ENCODE measurements around the gene SLC8A1. TPM values are rescaled to one million over a fixed set of nuclear protein-coding genes. Genes with fewer than 3 reads are reported as not detected.

The SLC8A1 gene
- total and polyA plus RNA-seq, 2 donors, result 0.46 to 20.4 TPM

GRCh38 chr2:40279482-40279881, 172.4 kb downstream of the SLC8A1 start:
- H3K9me3 ChIP-seq (ENCODE audit: control insufficient read depth in 2 of 2, insufficient read depth in 1 of 2, low read length in 1 of 2), result no peaks in the 10 kb centered on the region
- no peaks in the 10 kb centered on the region for H3K27me3 ChIP-seq (ENCODE audit: control insufficient read depth in 2 of 2, insufficient read depth in 1 of 2, low read length in 1 of 2)
- DNase-seq (ENCODE audit: low read depth in 6 of 9, low spot score in 9 of 9), result no peak
- H3K27ac ChIP-seq (ENCODE audit: low read depth in 1 of 2, low read length in 1 of 2), result no peak overlapping the region
- H3K36me3 ChIP-seq (ENCODE audit: control insufficient read depth in 2 of 2, insufficient read depth in 2 of 2, low read length in 1 of 2), result no peaks in the 10 kb centered on the region
- no peak overlapping the region for H3K4me3 ChIP-seq (ENCODE audit: low read length in 2 of 2)
- 98% methylated on average over 2 of the region's 2 CpGs for WGBS
- no peaks in the 10 kb centered on the region for H3K4me1 ChIP-seq (ENCODE audit: control insufficient read depth in 2 of 2, insufficient read depth in 2 of 2, low read length in 2 of 2)

- Histone ChIP-seq H3K9me3 (ENCODE audit: control insufficient read depth in 2 of 2, insufficient read depth in 1 of 2, low read length in 1 of 2) (no peaks in the 10 kb centered on the region), H3K36me3 (ENCODE audit: control insufficient read depth in 2 of 2, insufficient read depth in 2 of 2, low read length in 1 of 2) (no peaks in the 10 kb centered on the region), H3K4me1 (ENCODE audit: control insufficient read depth in 2 of 2, insufficient read depth in 2 of 2, low read length in 2 of 2) (no peaks in the 10 kb centered on the region), H3K4me3 (ENCODE audit: low read length in 2 of 2) (no peak overlapping the region), H3K27ac (ENCODE audit: low read depth in 1 of 2, low read length in 1 of 2) (no peak overlapping the region), H3K27me3 (ENCODE audit: control insufficient read depth in 2 of 2, insufficient read depth in 1 of 2, low read length in 1 of 2) (no peaks in the 10 kb centered on the region)
- DNase-seq (ENCODE audit: low read depth in 6 of 9, low spot score in 9 of 9), result no peak
- WGBS, result 97% methylated on average over 2 of the region's 2 CpGs
Measured at GRCh38 chr2:40279001-40279400, 172.9 kb downstream of the SLC8A1 start.

DNA sequence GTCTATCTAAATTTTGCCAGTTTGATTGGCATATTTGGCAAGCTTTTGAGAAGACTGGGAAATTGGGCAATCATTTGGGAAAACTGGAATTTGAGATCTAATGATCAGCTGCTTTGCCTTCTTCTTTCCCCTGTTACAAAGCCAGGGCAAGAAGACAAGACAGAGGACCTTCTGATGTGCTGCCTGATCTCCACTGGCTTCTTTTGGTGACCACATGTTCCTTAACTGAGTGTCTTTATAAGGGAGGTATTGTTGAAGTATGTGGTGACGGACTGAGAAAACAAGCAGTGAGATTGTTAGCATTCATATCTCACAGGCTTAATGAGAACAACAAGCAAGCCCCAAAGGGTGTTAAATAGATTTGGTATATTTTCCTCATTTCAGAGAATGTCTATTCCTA, 175.8 kb downstream of the SLC8A1 start:
- no peaks in the 10 kb centered on the region for H3K9me3 ChIP-seq (ENCODE audit: control insufficient read depth in 2 of 2, insufficient read depth in 1 of 2, low read length in 1 of 2)
- peaks cover 0 to 3% of the 10 kb centered on the region in 2 donors for H3K4me1 ChIP-seq (ENCODE audit: control insufficient read depth in 2 of 2, insufficient read depth in 2 of 2, low read length in 2 of 2)
- WGBS, result 98% methylated on average over 1 of the region's 1 CpG
- no peak for DNase-seq (ENCODE audit: low read depth in 6 of 9, low spot score in 9 of 9)
- H3K27me3 ChIP-seq (ENCODE audit: control insufficient read depth in 2 of 2, insufficient read depth in 1 of 2, low read length in 1 of 2), result no peaks in the 10 kb centered on the region
- H3K36me3 ChIP-seq (ENCODE audit: control insufficient read depth in 2 of 2, insufficient read depth in 2 of 2, low read length in 1 of 2), result no peaks in the 10 kb centered on the region
- H3K27ac ChIP-seq (ENCODE audit: low read depth in 1 of 2, low read length in 1 of 2), result no peak overlapping the region
- H3K4me3 ChIP-seq (ENCODE audit: low read length in 2 of 2), result no peak overlapping the region

- no peak overlapping the region for H3K27ac ChIP-seq (ENCODE audit: low read depth in 1 of 2, low read length in 1 of 2)
- 99% methylated on average over 4 of the region's 4 CpGs for WGBS
- DNase-seq (ENCODE audit: low read depth in 6 of 9, low spot score in 9 of 9), result no peak
Measured at GRCh38 chr2:40274270-40274669, 177.6 kb downstream of the SLC8A1 start.

GRCh38 chr2:40273734-40274182, 178.1 kb downstream of the SLC8A1 start:
- Histone ChIP-seq H3K4me3 (ENCODE audit: low read length in 2 of 2) (no peak overlapping the region), H3K9me3 (ENCODE audit: control insufficient read depth in 2 of 2, insufficient read depth in 1 of 2, low read length in 1 of 2) (no peaks in the 10 kb centered on the region), H3K36me3 (ENCODE audit: control insufficient read depth in 2 of 2, insufficient read depth in 2 of 2, low read length in 1 of 2) (no peaks in the 10 kb centered on the region), H3K4me1 (ENCODE audit: control insufficient read depth in 2 of 2, insufficient read depth in 2 of 2, low read length in 2 of 2) (peaks cover 0 to 3% of the 10 kb centered on the region in 2 donors), H3K27ac (ENCODE audit: low read depth in 1 of 2, low read length in 1 of 2) (no peak overlapping the region), H3K27me3 (ENCODE audit: control insufficient read depth in 2 of 2, insufficient read depth in 1 of 2, low read length in 1 of 2) (no peaks in the 10 kb centered on the region)
- no peak for DNase-seq (ENCODE audit: low read depth in 6 of 9, low spot score in 9 of 9)
- WGBS, result 97% methylated on average over 6 of the region's 6 CpGs

More at GRCh38 chr2:40274270-40274669, 177.6 kb downstream of the SLC8A1 start:
- Histone ChIP-seq H3K4me1 (ENCODE audit: control insufficient read depth in 2 of 2, insufficient read depth in 2 of 2, low read length in 2 of 2) (peaks cover 0 to 3% of the 10 kb centered on the region in 2 donors), H3K4me3 (ENCODE audit: low read length in 2 of 2) (no peak overlapping the region), H3K36me3 (ENCODE audit: control insufficient read depth in 2 of 2, insufficient read depth in 2 of 2, low read length in 1 of 2) (no peaks in the 10 kb centered on the region), H3K27me3 (ENCODE audit: control insufficient read depth in 2 of 2, insufficient read depth in 1 of 2, low read length in 1 of 2) (no peaks in the 10 kb centered on the region), H3K9me3 (ENCODE audit: control insufficient read depth in 2 of 2, insufficient read depth in 1 of 2, low read length in 1 of 2) (no peaks in the 10 kb centered on the region)

DNA sequence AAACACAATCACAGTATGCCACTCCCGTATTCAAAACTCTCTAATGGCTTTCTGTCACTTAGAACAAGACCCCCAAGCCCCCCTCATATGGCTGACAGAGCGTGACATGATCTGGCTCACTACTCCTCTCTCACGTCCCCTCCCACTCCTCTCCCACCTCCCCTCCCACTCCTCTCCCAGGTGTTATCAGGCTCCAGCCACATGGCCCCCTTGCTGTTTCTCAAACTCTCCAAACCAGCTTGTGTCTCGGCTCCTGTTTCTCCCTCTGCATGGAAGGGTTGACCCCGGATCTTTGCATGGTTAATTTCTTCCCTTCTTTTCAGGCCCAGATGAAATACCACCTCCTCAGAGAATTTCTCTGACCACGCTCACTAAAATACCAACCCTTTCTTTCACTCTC, 180.8 kb downstream of the SLC8A1 start:
- H3K27me3 ChIP-seq (ENCODE audit: control insufficient read depth in 2 of 2, insufficient read depth in 1 of 2, low read length in 1 of 2), result no peaks in the 10 kb centered on the region
- H3K4me3 ChIP-seq (ENCODE audit: low read length in 2 of 2), result no peak overlapping the region
- H3K36me3 ChIP-seq (ENCODE audit: control insufficient read depth in 2 of 2, insufficient read depth in 2 of 2, low read length in 1 of 2), result no peaks in the 10 kb centered on the region
- 91% methylated on average over 6 of the region's 6 CpGs for WGBS
- DNase-seq (ENCODE audit: low read depth in 6 of 9, low spot score in 9 of 9), result no peak
- H3K27ac ChIP-seq (ENCODE audit: low read depth in 1 of 2, low read length in 1 of 2), result no peak overlapping the region
- peaks cover 0 to 3% of the 10 kb centered on the region in 2 donors for H3K4me1 ChIP-seq (ENCODE audit: control insufficient read depth in 2 of 2, insufficient read depth in 2 of 2, low read length in 2 of 2)
- no peaks in the 10 kb centered on the region for H3K9me3 ChIP-seq (ENCODE audit: control insufficient read depth in 2 of 2, insufficient read depth in 1 of 2, low read length in 1 of 2)

- no peak for DNase-seq (ENCODE audit: low read depth in 6 of 9, low spot score in 9 of 9)
- Histone ChIP-seq H3K9me3 (ENCODE audit: control insufficient read depth in 2 of 2, insufficient read depth in 1 of 2, low read length in 1 of 2) (no peaks in the 10 kb centered on the region), H3K27me3 (ENCODE audit: control insufficient read depth in 2 of 2, insufficient read depth in 1 of 2, low read length in 1 of 2) (no peaks in the 10 kb centered on the region), H3K36me3 (ENCODE audit: control insufficient read depth in 2 of 2, insufficient read depth in 2 of 2, low read length in 1 of 2) (no peaks in the 10 kb centered on the region), H3K4me1 (ENCODE audit: control insufficient read depth in 2 of 2, insufficient read depth in 2 of 2, low read length in 2 of 2) (peaks cover 0 to 3% of the 10 kb centered on the region in 2 donors), H3K4me3 (ENCODE audit: low read length in 2 of 2) (no peak overlapping the region), H3K27ac (ENCODE audit: low read depth in 1 of 2, low read length in 1 of 2) (no peak overlapping the region)
- WGBS, result 98% methylated on average over 2 of the region's 2 CpGs
Measured at GRCh38 chr2:40270372-40270771, 181.5 kb downstream of the SLC8A1 start.

- H3K27ac ChIP-seq (ENCODE audit: low read depth in 1 of 2, low read length in 1 of 2), result no peak overlapping the region
- 98% methylated on average over 2 of the region's 2 CpGs for WGBS
Measured at GRCh38 chr2:40268566-40268965, 183.3 kb downstream of the SLC8A1 start.

DNA sequence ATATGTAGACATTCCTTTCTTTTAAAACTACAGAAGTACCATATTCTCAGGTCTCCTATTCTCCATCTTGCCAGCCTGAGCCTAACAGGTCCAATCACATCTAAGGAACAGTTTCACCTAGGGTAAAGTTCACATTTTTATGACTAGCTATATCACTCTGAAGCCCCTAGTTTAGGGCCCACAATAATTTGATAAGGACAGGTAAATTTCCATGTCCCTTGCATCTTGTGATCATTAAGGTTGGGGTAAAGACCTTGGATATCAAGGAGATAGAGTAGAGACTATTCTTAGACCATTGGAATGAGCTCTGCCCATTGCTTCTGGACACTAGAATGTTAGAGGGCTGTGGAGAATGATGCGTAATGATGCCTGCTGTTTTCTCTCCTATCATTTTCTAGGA, 185.7 kb downstream of the SLC8A1 start:
- H3K9me3 ChIP-seq (ENCODE audit: control insufficient read depth in 2 of 2, insufficient read depth in 1 of 2, low read length in 1 of 2), result no peaks in the 10 kb centered on the region
- no peaks in the 10 kb centered on the region for H3K27me3 ChIP-seq (ENCODE audit: control insufficient read depth in 2 of 2, insufficient read depth in 1 of 2, low read length in 1 of 2)
- no peak overlapping the region for H3K27ac ChIP-seq (ENCODE audit: low read depth in 1 of 2, low read length in 1 of 2)
- no peak overlapping the region for H3K4me3 ChIP-seq (ENCODE audit: low read length in 2 of 2)
- no peaks in the 10 kb centered on the region for H3K4me1 ChIP-seq (ENCODE audit: control insufficient read depth in 2 of 2, insufficient read depth in 2 of 2, low read length in 2 of 2)
- H3K36me3 ChIP-seq (ENCODE audit: control insufficient read depth in 2 of 2, insufficient read depth in 2 of 2, low read length in 1 of 2), result no peaks in the 10 kb centered on the region
- WGBS, result 100% methylated on average over 1 of the region's 1 CpG
- no peak for DNase-seq (ENCODE audit: low read depth in 6 of 9, low spot score in 9 of 9)

More at GRCh38 chr2:40268566-40268965, 183.3 kb downstream of the SLC8A1 start:
- no peak for DNase-seq (ENCODE audit: low read depth in 6 of 9, low spot score in 9 of 9)
- no peak overlapping the region for H3K4me3 ChIP-seq (ENCODE audit: low read length in 2 of 2)
- H3K4me1 ChIP-seq (ENCODE audit: control insufficient read depth in 2 of 2, insufficient read depth in 2 of 2, low read length in 2 of 2), result peaks cover 0 to 3% of the 10 kb centered on the region in 2 donors
- no peaks in the 10 kb centered on the region for H3K36me3 ChIP-seq (ENCODE audit: control insufficient read depth in 2 of 2, insufficient read depth in 2 of 2, low read length in 1 of 2)
- no peaks in the 10 kb centered on the region for H3K27me3 ChIP-seq (ENCODE audit: control insufficient read depth in 2 of 2, insufficient read depth in 1 of 2, low read length in 1 of 2)
- no peaks in the 10 kb centered on the region for H3K9me3 ChIP-seq (ENCODE audit: control insufficient read depth in 2 of 2, insufficient read depth in 1 of 2, low read length in 1 of 2)

- Histone ChIP-seq H3K4me3 (ENCODE audit: low read length in 2 of 2) (no peak overlapping the region), H3K27ac (ENCODE audit: low read depth in 1 of 2, low read length in 1 of 2) (no peak overlapping the region), H3K4me1 (ENCODE audit: control insufficient read depth in 2 of 2, insufficient read depth in 2 of 2, low read length in 2 of 2) (no peaks in the 10 kb centered on the region), H3K27me3 (ENCODE audit: control insufficient read depth in 2 of 2, insufficient read depth in 1 of 2, low read length in 1 of 2) (no peaks in the 10 kb centered on the region), H3K36me3 (ENCODE audit: control insufficient read depth in 2 of 2, insufficient read depth in 2 of 2, low read length in 1 of 2) (no peaks in the 10 kb centered on the region), H3K9me3 (ENCODE audit: control insufficient read depth in 2 of 2, insufficient read depth in 1 of 2, low read length in 1 of 2) (no peaks in the 10 kb centered on the region)
- DNase-seq (ENCODE audit: low read depth in 6 of 9, low spot score in 9 of 9), result no peak
Measured at GRCh38 chr2:40265602-40266001, 186.3 kb downstream of the SLC8A1 start.

Data from thymus (tissue), 11 donors.